Activated T-helper 1 cell treated with anti-CD3 and anti-CD28 coated beads, Interleukin-2, amount 50 U/mL, for 16 hours (primary cell): Measurements from ENCODE around the gene C2orf15.
"Not testable (repeated sequence)": the region's sequence is repeated elsewhere in the genome, so short reads cannot be mapped to it uniquely, and the experiment has no call there.

Source experiments
- DNase-seq, 2 donors: peaks; one replicate each; pipeline ENCODE4 v3.0.0-alpha.2; 2020; ENCODE audit warnings: low read depth in 1 of 2, low spot score in 1 of 2

Gene C2orf15

DNA sequence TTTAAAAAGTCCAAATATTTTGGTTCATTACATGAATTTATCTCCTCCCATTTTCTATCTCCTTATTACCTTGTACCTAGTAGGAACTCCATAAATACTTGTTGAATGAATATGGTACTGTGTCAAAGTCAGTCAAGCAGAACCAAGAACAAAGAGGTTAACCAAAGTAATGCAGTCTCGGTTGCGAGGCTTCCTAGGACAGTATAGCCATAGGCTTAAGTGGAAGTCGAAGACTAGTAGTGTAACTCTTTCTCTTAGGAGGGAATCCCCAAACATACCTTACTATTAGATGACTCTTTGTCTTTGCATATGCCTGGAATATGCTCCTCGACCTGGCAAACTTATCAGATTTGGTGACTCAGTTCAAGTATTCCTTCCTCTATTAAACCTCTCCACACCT lies 18.1 kb downstream of the C2orf15 start:
- DNase-seq, result no peak

GRCh38 chr2:99166218-99166617 lies 24.7 kb downstream of the C2orf15 start:
- no peak for DNase-seq

GRCh38 chr2:99169534-99169933 lies 28.0 kb downstream of the C2orf15 start:
- no peak for DNase-seq

- no peak for DNase-seq
These were observed 30.1 kb downstream of the C2orf15 start for GRCh38 chr2:99171377-99172140.

DNA sequence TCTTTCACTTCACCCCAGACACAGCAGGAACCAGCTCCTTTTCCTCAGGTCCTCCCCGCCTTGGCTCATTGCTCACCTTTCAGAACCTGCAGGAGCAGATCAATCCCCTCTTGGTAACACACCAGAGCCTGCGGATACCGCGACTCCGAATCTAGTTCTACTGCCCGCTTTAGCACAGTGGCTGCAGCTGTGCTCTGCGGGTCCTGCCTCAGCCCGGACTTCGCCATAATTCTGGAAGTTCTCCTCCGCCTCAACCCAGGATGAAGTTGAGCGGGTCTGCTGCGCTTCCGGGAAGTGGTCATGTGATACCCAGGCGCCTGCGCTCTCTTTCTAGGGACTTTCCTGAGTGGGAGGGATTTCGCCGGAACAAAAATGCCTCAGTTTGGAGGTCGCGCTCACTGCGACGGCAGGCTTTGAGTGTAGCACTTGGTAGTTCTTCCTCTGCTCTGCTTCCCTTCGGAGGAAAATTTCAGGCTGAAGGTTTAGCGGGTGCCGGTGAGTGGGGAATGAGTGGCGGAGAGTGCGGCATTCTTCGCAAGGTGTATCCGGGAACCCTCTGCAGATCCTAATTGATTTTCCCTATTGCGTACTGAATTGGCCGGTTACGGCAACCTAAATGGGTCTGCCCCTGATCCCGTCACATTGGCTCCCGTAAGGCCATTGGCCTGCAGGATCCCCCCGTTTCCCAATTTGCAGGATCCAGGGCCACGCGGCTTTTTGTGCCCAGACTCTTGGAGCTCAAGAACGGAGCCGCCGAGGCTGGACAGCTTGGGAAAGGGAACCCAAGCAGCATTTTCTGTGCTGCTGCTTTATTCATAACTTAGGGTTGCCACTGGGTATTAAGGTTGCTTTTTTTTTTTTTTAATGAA lies 39.5 kb downstream of the C2orf15 start, which contains the start of the genes MITD1 and MRPL30:
MITD1 (minus strand) TSS at position 304 of the 869 bp plus-strand sequence; CDS start at position 227, 77 bp downstream.
MRPL30 (plus strand) TSS at position 430 of the 869 bp plus-strand sequence. CDS start 5,020 bp downstream, outside the sequence.
- DNase-seq, result peak; percentile 76 to 84

GRCh38 chr2:99181624-99182000 lies 40.1 kb downstream of the C2orf15 start:
- no peak for DNase-seq

DNA sequence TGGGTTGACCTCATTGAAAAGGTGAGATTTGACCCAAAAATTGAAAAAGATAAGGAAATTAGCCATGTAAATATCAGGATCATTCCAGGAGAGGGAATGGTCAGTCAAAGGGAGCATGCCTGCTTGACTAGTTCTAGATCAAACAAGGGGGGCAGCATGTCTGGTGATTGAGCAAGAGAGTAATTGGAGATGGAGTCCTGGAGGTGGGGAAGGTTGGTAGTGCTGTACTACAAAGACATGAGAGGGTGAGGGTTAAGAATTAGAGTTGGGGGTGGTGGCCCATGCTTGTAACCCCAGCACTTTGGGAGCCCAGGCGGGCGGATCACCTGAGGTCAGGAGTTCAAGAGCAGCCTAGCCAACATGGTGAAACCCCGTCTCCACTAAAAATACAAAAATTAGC lies 41.5 kb downstream of the C2orf15 start:
- no peak for DNase-seq

DNA sequence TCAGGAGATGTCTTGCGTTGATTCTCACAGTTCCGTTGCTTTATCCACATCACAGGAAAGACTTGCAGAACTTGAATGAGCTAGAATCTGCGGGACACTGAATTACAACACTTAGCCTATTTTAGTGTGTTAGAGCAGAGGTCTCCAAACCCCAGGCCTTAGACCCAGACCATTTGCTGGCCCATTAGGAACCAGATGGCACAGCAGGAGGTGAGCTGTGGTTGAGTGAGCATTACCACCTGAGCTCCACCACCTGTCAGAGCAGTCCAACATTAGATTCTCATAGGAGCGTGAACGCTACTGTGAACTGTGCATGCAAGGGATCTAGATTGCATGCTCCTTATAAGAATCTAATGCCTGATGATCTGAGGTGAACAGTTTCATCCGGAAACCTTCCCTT lies 43.3 kb downstream of the C2orf15 start:
- no peak for DNase-seq

- DNase-seq, result no peak
These were observed 45.5 kb downstream of the C2orf15 start for GRCh38 chr2:99187011-99187410.

GRCh38 chr2:99188357-99188756 lies 46.9 kb downstream of the C2orf15 start:
- no peak for DNase-seq

GRCh38 chr2:99190548-99190947 lies 49.0 kb downstream of the C2orf15 start:
- DNase-seq, result no peak

DNA sequence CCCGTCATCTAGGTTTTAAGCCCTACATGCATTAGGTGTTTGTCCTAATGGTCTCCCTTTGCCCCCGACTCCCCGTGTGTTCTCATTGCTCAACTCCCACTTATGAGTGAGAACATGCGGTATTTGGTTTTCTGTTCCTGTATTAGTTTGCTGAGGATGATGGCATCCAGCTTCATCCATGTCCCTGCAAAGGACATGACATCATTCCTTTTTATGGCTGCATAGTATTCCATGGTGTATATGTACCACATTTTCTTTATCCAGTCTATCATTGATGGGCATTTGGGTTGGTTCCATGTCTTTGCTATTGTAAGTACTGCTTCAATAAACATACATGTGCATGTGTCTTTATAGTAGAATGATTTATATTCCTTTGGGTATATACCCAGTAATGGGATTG lies 50.9 kb downstream of the C2orf15 start:
- not testable (repeated sequence) for DNase-seq

- no peak for DNase-seq
These were observed 56.8 kb downstream of the C2orf15 start for GRCh38 chr2:99198103-99198841.

GRCh38 chr2:99200076-99200800 lies 58.7 kb downstream of the C2orf15 start:
- no peak for DNase-seq
